HG03432 (cell line): ENCODE data around the gene GNAS-AS1.

ENCODE experiments used
- ATAC-seq: cut with Tn5 transposase; IDR thresholded peaks from one replicate; pipeline ENCODE4 v1.9.1; 2021; ENCODE audit warnings: mild to moderate bottlenecking, moderate library complexity; ENCODE audit not compliant: unreplicated experiment

Gene GNAS-AS1

GRCh38 chr20:58886546-58886945, 35.8 kb upstream of the GNAS-AS1 start:
- ATAC-seq = no peak

- no peak for ATAC-seq
Observed at GRCh38 chr20:58884966-58885365, 34.3 kb upstream of the GNAS-AS1 start.

- no peak for ATAC-seq
Observed at GRCh38 chr20:58883241-58883691, 32.6 kb upstream of the GNAS-AS1 start.

- no peak for ATAC-seq
Observed at GRCh38 chr20:58882704-58883089, 32.0 kb upstream of the GNAS-AS1 start.

- ATAC-seq = no peak
Observed at GRCh38 chr20:58880994-58881752, 30.5 kb upstream of the GNAS-AS1 start.

- no peak for ATAC-seq
Observed at GRCh38 chr20:58880441-58880840, 29.7 kb upstream of the GNAS-AS1 start.

- no peak for ATAC-seq
Observed at GRCh38 chr20:58878399-58878798, 27.7 kb upstream of the GNAS-AS1 start.

- no peak for ATAC-seq
Observed at GRCh38 chr20:58877976-58878360, 27.3 kb upstream of the GNAS-AS1 start.

- ATAC-seq = no peak
Observed at GRCh38 chr20:58877050-58877975, 26.6 kb upstream of the GNAS-AS1 start.

GRCh38 chr20:58876437-58876836, 25.7 kb upstream of the GNAS-AS1 start:
- ATAC-seq = no peak

- ATAC-seq = no peak
Observed at GRCh38 chr20:58875541-58876134, 24.9 kb upstream of the GNAS-AS1 start.

- no peak for ATAC-seq
Observed at GRCh38 chr20:58875111-58875510, 24.4 kb upstream of the GNAS-AS1 start.

GRCh38 chr20:58874469-58874868, 23.8 kb upstream of the GNAS-AS1 start:
- ATAC-seq = no peak

GRCh38 chr20:58871533-58872102, 20.9 kb upstream of the GNAS-AS1 start:
- no peak for ATAC-seq

- peak; percentile 49 for ATAC-seq
Observed at GRCh38 chr20:58870293-58871014, 19.8 kb upstream of the GNAS-AS1 start.

- ATAC-seq = no peak
Observed at GRCh38 chr20:58869662-58870227, 19.0 kb upstream of the GNAS-AS1 start.

GRCh38 chr20:58868795-58869194, 18.1 kb upstream of the GNAS-AS1 start:
- no peak for ATAC-seq

GRCh38 chr20:58867211-58867610, 16.5 kb upstream of the GNAS-AS1 start:
- no peak for ATAC-seq

GRCh38 chr20:58865843-58866242, 15.1 kb upstream of the GNAS-AS1 start:
- no peak for ATAC-seq

GRCh38 chr20:58864346-58864745, 13.6 kb upstream of the GNAS-AS1 start:
- ATAC-seq = no peak
